ENCODE measurements around the gene YIF1B.
"Not testable (repeated sequence)": the region's sequence is repeated elsewhere in the genome, so short reads cannot be mapped to it uniquely, and the experiment has no call there.

DNA sequence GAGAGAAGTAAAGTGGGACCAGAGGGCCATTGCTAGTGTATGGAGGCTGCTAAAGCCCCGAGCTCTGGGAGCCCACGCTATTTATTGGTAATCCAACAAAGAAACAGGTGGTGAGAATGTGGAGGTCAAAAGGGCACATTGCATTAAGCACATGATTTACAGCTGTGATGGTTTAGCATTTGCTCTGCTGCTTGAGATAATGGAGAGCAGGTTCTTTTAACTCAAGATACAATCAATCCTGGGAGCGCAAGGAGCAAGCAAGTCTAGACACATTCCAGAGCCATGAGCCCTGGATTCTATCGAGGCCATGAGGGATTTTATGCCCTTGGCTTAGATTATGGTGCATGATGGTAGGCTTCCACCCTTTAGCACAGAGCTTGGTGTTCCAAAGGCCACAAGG, 23.3 kb upstream of the YIF1B start:
- TF ChIP-seq, protein P1, sequence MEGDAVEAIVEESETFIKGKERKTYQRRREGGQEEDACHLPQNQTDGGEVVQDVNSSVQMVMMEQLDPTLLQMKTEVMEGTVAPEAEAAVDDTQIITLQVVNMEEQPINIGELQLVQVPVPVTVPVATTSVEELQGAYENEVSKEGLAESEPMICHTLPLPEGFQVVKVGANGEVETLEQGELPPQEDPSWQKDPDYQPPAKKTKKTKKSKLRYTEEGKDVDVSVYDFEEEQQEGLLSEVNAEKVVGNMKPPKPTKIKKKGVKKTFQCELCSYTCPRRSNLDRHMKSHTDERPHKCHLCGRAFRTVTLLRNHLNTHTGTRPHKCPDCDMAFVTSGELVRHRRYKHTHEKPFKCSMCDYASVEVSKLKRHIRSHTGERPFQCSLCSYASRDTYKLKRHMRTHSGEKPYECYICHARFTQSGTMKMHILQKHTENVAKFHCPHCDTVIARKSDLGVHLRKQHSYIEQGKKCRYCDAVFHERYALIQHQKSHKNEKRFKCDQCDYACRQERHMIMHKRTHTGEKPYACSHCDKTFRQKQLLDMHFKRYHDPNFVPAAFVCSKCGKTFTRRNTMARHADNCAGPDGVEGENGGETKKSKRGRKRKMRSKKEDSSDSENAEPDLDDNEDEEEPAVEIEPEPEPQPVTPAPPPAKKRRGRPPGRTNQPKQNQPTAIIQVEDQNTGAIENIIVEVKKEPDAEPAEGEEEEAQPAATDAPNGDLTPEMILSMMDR (IDR thresholded peaks at IDR 0.05) = not testable (repeated sequence)
- TF ChIP-seq POLR2AphosphoS5 (IDR thresholded peaks at IDR 0.05; ENCODE audit: low read depth, low read length) = not testable (repeated sequence)
- TF ChIP-seq, protein P2, sequence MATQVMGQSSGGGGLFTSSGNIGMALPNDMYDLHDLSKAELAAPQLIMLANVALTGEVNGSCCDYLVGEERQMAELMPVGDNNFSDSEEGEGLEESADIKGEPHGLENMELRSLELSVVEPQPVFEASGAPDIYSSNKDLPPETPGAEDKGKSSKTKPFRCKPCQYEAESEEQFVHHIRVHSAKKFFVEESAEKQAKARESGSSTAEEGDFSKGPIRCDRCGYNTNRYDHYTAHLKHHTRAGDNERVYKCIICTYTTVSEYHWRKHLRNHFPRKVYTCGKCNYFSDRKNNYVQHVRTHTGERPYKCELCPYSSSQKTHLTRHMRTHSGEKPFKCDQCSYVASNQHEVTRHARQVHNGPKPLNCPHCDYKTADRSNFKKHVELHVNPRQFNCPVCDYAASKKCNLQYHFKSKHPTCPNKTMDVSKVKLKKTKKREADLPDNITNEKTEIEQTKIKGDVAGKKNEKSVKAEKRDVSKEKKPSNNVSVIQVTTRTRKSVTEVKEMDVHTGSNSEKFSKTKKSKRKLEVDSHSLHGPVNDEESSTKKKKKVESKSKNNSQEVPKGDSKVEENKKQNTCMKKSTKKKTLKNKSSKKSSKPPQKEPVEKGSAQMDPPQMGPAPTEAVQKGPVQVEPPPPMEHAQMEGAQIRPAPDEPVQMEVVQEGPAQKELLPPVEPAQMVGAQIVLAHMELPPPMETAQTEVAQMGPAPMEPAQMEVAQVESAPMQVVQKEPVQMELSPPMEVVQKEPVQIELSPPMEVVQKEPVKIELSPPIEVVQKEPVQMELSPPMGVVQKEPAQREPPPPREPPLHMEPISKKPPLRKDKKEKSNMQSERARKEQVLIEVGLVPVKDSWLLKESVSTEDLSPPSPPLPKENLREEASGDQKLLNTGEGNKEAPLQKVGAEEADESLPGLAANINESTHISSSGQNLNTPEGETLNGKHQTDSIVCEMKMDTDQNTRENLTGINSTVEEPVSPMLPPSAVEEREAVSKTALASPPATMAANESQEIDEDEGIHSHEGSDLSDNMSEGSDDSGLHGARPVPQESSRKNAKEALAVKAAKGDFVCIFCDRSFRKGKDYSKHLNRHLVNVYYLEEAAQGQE (IDR thresholded peaks at IDR 0.05; ENCODE audit: insufficient read depth in 1 of 2, low read depth in 2 of 2, low read length in 1 of 2) = not testable (repeated sequence)

Data from Panc1 (cell line).